HG03139 (cell line): ENCODE measurements around the gene EIF1AD.
"Not testable (repeated sequence)": the region's sequence is repeated elsewhere in the genome, so short reads cannot be mapped to it uniquely, and the experiment has no call there.

ENCODE experiments used
- ATAC-seq: cut with Tn5 transposase; IDR thresholded peaks from one replicate; pipeline ENCODE4 v1.9.1; 2021; ENCODE audit not compliant: unreplicated experiment

EIF1AD gene, protein sequence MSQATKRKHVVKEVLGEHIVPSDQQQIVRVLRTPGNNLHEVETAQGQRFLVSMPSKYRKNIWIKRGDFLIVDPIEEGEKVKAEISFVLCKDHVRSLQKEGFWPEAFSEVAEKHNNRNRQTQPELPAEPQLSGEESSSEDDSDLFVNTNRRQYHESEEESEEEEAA

DNA sequence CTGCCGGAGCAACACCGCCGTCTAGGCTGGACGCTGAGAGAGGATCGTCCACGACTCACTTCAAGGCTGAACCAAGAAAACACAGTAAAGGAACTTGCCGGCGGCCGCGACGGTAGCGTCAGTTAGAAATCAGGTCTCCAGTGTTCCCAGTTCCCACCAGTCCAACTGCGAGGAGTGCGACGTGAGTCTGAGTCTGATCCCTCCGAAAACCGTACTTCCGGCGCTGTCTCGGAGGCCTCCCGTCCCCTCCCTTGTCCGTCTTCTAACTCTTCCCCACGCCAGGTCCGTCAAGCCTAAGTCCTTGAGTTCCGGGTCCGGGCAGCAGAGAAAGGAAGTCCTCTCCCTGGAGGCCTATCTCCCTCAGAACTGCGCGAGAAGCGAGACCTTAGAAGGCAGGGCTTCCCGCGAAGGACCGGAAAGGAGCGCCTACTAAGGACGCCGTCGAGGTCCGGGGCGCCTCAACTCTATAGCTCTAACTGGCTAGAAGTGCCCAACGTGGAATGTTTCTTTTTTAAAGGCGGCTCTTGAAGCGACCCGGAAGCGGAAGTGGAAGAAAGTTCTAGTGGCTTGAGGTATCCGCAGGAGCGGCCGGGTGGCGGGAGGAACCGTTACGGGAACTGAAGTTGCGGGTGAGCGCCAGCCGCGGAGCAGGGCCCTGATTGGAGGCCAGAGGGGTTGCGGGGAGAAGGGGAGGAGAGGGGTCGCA, at the start of gene EIF1AD, which contains the start of gene BANF1:
Gene EIF1AD, minus strand, starts transcription at position 216 of the 706 bp plus-strand sequence. CDS start 1,768 bp downstream, outside the sequence.
Gene BANF1, plus strand, starts transcription at position 562 of the 706 bp plus-strand sequence. CDS start 748 bp downstream, outside the sequence.
- peak; percentile 67 for ATAC-seq

DNA sequence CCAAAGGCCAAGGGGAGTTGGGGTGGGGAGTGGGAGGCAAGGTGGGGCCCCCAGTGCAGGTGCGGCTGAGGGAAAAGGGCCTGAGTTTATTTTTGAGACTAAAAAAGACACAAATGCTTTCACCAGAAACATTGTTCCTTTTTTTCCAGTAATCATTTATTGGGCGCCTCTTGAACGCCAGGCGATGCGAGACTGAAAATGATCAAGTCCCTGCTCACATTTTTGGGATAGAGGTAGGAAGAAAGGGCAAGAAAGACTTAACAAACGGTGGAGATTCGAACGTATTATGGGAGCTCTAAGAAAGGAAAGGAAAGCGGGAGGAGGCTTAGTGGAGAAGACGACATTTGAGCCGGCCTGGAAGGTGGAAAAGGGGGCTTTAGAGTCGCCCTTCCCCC, 49.4 kb upstream of the EIF1AD start:
- no peak for ATAC-seq

DNA sequence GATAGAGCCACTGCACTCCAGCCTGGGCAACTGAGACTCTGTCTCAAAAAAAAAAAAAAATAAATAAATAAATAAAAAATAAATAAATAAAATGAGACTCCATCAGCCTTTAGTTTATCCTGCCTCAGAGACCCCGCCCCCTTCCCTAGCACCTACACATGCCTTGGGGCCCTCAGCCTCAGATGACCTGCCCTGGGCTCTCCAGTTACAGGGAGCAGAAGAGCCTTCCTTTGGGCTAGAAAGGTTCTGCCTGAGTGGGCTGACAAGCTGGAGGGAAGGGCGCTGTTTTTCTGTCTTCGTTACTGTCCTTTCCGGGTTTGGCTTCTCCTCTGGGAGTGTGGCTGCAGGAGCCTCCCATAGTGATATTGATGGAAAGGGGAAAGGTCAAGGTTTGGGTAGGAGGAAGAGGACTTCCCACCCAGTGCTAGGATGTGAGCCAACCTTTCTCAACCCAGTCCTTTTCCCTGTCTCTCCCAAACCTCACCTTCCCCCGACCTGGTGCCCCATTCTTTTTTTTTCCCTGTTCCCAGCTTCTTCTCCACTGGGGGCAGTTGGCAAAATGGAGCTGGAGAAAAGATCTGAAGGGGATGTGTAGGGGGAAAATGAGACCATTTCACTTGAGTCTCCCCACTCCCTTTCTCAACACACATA, 48.7 kb upstream of the EIF1AD start:
- ATAC-seq: no peak

DNA sequence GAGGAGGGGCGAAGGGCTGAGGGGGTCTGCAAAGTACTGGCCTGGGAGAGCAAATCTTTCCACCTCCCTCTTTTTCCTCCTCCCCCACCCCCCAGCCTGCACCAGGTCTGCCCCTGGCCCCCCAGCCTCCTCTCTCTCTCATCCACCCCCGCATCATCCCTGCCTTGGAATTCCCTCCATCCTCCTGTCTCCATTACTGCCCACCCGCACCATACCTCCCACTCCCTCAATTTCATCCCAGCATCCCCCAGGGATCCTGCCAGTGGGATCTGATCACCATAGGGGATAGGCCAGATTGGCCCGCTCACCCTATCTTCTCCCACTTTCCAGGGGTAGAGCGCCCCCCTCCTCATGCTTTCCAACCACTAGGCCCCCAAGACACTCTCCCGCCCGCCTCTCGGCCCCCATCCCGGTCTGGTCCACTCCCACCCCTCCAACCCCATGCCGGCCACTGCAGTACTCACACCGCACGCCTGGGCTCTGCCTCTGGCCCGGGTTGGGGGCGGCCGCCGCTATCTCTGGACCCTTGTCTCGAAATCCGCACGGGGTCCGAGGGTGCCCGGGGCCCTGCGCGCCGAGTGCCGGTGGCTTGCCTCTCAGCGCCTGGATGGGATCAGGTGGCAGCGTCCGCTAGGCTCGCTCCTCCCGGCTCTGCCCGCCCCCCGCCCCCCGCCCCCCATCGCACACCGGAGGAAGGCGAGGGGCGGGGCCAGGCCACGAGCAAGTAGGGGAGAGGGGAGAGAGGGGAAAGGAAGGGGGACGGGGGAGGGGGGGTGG, 46.8 kb upstream of the EIF1AD start, which contains the start of gene GAL3ST3:
Gene GAL3ST3, minus strand, starts transcription at position 615 of the 777 bp plus-strand sequence. CDS start 3,746 bp downstream, outside the sequence.
- ATAC-seq: no peak

DNA sequence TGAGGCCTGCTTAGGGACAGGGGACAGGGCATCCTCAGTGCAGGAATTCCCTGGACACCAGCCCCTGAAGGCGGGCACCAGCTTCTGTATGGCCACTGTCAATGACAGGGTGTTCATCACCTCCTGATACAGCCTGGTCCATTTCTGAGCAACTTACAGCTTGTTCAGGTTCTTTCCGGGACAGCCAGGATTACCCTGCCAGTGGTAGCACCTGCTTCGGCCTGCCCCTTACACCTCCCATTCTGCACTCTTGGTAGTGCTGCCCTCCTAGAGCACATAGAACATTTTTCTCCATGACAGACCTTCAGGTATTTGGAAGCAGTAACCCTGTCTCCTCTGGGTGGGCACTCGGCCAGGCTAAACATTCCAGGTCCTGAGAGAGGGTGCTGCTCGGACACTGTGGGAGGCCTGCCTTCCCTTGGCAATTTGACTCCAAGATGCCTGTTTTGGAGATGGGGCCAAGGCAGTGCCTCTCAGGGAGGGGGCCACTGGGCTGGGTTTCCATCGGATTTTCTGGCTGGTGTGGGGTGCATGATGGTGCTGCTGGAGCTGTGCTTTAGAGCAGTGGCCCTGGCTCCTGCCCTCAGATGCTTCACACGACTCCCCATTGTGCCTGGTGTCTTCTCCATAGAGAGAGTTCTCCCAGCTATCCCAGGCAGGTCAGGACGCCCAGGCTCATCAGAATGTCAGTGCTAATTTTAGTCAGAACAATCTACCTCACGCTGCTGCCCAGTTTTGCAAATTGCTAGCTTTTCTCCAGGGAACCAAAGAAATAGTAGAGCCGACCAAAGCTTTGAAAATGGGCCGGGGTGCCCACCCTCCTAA, 45.8 kb upstream of the EIF1AD start:
- ATAC-seq: no peak

DNA sequence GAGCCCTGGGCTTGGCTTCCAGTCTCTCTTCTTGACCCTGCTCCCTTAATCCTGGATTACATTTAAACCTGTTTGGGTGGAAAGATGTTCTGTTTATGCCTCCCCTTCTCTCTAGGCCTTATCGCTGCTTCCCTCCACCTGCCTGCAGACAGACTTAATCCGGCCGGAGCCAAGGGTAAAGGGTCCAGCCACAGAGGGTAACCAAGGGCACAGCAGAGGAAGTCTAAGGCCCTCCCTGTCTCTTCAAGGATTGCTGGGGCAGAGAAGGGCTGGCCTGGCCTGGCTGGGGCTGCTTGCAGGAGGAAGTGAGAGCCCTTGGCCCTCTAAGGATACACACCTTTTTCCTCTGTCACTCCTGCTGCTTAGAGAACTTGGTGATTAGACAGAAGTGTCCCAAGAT, 44.9 kb upstream of the EIF1AD start:
- no peak for ATAC-seq

DNA sequence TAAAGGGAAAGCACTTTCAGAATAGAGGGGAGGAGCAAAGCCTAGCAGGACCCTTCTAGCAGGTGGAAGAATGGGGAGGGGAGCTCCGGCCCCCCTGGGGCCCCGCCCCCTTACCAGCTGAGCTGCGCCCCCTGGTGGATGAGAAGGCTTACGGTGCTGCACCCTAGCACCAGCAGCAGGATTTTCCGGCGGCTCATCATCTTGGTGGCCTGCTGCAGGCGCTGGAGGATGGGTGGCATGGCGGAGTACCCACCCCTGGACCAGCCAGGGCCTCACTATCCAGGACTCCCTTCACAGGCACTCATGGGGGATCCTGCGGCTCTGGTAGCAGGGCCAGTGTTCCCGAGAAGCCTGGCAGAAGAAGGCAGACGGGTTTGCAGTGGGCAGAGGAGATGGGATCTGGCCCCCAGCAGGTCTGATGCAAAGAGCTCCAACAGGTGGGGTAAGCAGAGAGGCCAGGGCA, 43.3 kb upstream of the EIF1AD start:
- no peak for ATAC-seq

DNA sequence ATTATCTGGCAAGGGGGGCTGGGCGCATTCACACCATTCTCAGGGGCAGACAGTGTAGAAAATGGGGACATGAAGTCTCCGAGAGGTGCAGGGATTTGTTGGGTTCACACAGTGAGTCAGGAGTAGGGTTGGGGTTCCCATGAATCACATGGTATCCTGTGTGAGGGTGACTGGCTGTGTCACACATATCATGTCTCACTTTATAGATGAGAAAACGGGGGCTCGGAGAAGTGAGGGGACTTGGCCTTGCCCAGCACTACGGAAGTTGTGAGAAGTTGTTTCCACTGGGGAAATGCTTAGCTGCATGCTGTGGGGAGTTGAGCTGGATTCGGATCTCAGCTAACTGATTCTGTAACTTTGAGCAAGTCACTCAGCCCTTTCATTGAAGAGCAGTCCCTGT, 42.8 kb upstream of the EIF1AD start:
- ATAC-seq: no peak

DNA sequence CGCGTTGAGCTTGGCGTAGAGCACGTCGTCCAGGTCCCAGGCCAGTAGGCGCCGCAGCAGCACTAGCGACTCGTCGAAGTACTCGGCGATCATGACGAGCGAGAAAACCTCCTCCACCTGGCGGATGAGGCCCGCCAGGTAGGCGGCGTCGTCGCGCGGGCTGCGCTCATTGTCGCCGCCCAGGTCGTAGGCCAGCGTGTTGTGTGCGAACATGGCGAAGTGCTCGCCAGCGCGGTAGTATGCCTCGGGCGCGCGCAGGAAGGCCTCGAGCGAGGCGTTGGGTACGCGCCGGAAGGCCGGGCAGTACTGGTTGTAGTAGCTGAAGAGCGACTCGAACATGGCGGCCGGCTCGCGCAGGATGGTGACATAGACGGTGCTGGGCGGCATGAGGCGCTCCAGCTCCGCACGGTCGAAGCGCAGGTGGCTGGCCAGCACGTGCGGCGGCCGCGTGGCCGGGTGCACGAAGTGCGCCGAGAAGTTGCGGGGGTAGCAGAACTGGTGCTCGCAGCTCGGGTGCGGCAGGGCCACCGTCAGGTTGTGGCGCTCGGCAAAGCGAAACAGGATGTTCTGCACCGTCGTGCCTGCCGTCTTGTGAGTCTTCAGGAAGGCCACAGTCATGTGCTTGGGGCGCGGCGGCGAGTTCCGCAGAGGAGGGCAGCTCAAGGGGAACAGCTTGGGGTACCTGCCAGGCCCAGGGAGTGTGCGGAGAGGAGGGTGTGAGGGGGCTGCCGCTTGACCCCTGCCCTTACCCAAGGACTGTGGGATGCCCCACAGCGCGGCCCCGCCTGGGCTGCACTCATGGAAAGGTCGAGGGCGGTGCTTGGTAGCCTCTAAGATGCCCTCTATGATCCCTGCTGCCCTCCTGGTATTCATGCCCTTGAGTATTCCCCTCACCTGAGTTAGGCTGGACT, 41.3 kb upstream of the EIF1AD start:
- no peak for ATAC-seq

DNA sequence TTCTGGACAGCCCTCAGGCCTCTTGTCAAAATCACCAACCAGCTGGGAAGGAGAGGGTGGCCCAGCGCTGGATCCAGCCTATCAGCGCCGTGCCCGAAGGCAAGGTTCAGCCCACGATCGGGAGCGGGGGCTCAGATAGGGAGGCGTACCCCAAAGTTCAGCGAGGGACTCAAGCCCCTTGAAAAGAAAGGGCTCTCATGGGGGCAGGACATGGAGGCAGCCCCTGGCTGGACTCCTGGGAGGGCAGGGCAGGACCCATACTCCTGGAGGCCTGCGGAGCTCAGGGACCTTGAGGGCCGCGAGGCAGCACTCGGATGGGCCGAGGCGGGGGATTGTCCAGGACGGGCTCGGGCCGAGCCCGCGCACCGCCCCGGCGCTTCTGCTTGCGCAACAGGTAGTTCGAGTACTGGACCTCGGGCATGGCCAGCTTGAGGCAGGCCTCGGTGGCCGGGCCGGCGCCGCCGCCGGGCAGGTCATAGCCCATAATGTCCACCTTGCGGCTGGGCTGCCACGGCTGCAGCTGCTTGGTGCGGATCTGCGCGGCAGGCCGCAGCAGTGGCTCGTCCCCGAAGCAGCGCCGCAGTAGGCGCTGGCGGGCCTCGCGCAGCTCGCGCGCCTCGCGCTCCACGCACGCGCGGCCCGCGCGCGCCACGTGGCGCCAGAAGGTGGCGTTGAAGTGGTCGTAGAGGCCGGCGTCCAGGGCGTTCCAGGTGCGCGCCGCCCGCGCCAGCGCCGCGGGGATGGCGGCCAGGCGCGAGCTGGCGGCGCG, 40.5 kb upstream of the EIF1AD start:
- no peak for ATAC-seq

DNA sequence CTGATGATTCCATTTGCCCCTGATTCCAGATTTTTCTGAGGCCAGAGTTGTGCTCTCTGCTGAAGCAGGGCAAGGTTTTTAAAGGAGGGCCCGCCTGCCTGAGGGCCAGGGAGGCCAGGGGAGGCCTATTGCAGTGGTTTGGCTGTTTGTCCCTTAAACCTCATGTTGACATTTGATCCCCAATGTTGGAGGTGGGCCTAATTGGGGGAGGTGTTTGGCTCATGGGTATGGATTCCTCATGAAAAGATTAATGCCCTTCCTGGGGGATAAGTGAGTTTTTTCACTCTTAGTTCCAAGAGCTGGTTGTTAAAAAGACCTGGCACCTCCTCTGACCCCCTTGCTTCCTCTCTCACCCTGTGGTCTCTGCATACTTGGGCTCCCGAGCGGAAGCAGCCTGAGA, 37.8 kb upstream of the EIF1AD start:
- no peak for ATAC-seq

DNA sequence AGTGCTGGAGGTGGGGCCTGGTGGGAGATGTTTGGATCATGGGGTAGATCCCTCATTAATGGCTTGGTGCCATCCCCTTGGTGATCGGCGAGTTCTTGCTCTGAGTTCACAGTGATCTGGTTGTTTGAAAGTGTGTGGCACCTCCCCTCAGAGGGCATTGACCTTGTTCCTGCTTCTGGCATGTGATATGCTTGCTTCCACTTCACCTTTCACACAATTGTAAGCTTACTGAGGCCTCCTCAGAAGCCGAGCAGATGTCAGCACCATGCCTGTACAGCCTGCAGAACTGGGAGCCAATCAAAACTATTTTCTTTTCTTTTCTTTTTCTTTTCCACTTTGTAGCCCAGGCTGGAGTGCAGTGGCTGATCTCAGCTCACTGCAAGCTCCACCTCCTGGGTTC, 35.4 kb upstream of the EIF1AD start:
- ATAC-seq: no peak

DNA sequence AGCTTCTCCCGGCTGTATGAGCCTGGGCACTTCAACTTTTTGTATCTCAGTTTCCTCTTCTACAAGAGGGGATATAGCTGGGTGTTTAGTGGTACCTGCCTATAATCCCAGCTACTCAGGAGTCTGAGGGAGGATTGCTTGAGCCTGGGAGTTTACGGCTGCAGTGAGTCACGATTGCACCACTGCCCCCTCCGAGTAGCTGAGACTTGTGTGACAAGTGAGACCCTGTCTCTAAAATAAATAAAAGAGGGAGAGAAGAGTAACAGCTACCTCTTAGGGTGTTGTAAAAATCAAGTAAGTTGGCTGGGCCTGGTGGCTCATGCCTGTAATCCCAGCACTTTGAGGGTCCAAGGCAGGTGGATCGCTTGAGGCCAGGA, 34.4 kb upstream of the EIF1AD start:
- no peak for ATAC-seq

DNA sequence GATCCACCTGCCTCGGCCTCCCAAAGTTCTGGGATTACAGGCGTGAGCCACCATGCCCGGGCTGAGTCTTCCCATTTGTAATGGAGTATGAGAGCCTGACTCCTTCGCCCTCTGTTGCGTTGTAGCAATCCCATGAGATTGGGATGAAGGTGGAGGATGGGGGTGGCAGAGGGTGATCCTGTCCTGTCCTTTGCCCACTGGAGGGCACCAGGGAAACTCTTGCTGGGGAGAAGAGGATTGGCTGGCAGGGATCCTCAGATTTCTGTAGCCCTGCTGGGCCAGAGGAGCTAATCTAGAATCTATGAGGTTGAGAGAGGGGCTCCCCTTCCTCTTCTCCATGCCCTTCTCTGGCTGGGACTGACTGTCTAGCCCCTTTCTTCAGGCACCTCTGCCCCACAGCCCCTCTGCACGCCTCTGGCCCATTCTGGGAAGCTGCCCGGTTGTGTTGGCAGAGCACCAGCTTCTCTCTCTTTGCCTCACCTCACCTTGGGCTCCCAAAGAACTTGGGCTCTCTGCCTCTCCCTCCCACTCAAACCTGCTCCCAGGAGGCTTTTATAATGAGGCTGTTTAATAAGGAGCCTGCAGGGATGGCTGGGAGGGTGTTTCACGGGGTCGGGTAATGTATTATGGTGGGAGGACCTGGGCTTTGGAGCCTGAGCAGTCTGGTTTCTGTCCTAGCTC, 33.8 kb upstream of the EIF1AD start:
- ATAC-seq: no peak

DNA sequence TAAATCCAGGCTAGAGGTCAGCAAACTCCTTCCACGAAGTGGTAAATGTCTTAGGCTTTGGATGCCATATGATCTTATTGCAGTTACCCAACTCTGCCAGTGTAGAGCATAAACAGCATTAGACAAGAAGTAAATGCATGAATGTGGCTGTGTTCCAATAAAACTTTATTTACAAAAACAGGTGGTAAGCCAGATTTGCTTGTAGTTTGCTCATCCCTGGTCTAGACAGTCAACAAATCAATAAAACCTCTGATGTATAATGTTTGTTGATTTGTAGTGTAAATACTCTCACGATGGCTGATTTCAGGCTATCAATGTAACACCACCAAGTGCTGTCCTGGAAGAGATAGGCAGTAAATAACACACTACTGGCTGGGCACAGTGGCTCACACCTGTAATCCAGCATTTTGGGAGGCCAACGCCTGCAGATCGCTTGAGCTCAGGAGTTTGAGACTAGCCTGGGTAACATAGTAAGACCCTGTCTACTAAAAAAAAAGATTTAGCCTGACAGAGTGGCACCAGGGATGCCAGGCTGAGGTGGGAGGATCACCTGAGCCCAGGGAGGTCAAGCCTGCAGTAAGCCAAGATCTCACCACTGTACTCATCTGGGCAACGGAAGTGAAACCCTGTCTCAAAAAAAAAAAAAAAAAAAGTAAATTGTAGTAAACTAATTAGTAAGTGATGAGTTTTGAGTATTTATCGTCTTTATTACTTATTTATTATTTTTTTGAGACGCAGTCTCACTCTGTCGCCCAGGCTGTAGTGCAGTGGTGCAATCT, 31.2 kb upstream of the EIF1AD start:
- ATAC-seq: no peak

DNA sequence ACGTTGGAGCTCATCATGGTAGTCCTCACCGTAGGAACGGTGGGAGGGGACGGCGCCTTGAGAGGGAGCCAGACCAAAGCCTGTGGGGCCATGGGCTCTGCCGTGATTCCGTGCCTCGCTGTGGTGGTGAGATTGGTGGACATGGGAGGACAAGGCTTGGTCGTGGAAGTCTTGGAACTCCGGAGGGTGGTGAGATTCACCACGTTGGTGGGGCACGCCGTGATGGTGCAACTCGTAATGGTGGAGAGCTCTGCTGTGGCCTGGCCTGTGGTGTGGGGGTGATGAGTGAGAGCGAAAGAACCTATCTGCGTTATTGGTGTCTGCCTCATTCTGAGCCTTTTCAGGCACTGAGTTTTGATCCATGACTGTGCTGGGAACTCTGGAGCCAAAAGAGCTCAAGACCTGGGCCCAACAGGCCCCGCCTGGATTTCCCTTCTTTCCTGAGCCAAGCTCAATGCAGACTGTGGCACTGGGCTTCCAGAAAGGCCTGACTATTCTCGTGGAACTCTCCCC, 24.1 kb upstream of the EIF1AD start, which contains the start of gene CATSPER1:
Gene CATSPER1, minus strand, starts transcription at position 463 of the 513 bp plus-strand sequence. Its CDS starts 100 bp downstream, at position 363.
- no peak for ATAC-seq

DNA sequence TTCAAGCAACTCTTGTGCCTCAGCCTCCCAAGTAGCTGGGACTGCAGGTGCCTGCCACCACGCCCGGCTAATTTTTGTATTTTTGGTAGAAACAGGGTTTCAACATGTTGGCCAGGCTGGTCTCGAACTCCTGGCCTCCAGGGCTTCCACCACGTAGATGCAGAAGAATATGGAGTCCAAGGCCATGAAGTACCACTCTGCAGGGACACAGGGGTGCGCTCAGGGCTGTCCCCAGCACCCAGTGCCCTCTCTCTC, 21.2 kb upstream of the EIF1AD start:
- ATAC-seq: not testable (repeated sequence)
